ENCODE measurements around the gene TF. TPM values are rescaled to one million over a fixed set of nuclear protein-coding genes. Genes with fewer than 3 reads are reported as not detected.

The TF gene
- total RNA-seq, 2 experiments from 2014 or later: 0.15 to 0.25 TPM

DNA sequence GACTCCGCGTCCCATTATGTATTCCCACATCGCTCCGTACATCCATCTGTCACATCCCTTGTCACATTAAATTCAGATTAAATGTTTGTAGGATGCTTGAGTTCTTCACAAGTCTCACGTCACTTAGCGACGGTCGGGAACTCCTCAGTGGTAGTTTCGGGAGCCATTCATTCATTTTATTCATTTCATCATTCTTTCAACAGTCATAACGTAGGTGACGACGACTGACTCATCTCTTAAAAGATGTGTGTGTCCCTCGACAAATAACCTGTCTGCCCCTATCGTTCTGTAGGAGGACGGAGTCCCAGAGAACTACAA lies 59.1 kb downstream of the TF start:
- Histone ChIP-seq H3K79me2 (ENCODE audit: insufficient read depth, low read depth, low read length) (peaks cover 29% of the 10 kb centered on the region), H2AFZ (ENCODE audit: low read length) (peak overlapping the region; percentile 100), H3K27ac (ENCODE audit: low read depth, low read length, poor library complexity, severe bottlenecking) (no peak overlapping the region), H3K9me3 (ENCODE audit: low read length) (no peaks in the 10 kb centered on the region), H3K4me1 (ENCODE audit: insufficient read depth, low read length, poor library complexity, severe bottlenecking) (peaks cover 23% of the 10 kb centered on the region), H3K9me2 (ENCODE audit: insufficient read depth, low read length) (no peaks in the 10 kb centered on the region), H4K20me1 (ENCODE audit: insufficient read depth, low read length) (peaks cover 6% of the 10 kb centered on the region; the same call in 1 of the 2 replicates), H3K4me3 (ENCODE audit: low read depth, low read length, poor library complexity, severe bottlenecking) (peak overlapping the region; percentile 87), H3K36me3 (ENCODE audit: insufficient read depth, low read length) (peaks cover 30% of the 10 kb centered on the region), H3K4me2 (ENCODE audit: low read length) (peak overlapping the region; percentile 98)
- no TSS peak for BruUV-seq (replicated peaks)
- TF ChIP-seq, protein P1, sequence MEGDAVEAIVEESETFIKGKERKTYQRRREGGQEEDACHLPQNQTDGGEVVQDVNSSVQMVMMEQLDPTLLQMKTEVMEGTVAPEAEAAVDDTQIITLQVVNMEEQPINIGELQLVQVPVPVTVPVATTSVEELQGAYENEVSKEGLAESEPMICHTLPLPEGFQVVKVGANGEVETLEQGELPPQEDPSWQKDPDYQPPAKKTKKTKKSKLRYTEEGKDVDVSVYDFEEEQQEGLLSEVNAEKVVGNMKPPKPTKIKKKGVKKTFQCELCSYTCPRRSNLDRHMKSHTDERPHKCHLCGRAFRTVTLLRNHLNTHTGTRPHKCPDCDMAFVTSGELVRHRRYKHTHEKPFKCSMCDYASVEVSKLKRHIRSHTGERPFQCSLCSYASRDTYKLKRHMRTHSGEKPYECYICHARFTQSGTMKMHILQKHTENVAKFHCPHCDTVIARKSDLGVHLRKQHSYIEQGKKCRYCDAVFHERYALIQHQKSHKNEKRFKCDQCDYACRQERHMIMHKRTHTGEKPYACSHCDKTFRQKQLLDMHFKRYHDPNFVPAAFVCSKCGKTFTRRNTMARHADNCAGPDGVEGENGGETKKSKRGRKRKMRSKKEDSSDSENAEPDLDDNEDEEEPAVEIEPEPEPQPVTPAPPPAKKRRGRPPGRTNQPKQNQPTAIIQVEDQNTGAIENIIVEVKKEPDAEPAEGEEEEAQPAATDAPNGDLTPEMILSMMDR (conservative IDR thresholded peaks at IDR 0.05; ENCODE audit: low read length): no peak
- TF ChIP-seq EZH2phosphoT487 (IDR thresholded peaks at IDR 0.05; ENCODE audit: borderline replicate concordance, low read depth, low read length): no peak
- intact Hi-C loops (cut with micrococcal nuclease; ENCODE audit: unreplicated experiment): loop anchor here (5.0 to 10.0 kb wide), 4 partner anchors 231 to 1083 kb away; partner anchors contain the start of genes ANAPC13, CDV3, CEP63 and NPHP3
- no peak for DNase-seq (ENCODE audit: low spot score)
- POLR2A ChIA-PET: no interaction called here
- CTCF ChIA-PET (ENCODE audit: unreplicated experiment): no interaction called here

DNA sequence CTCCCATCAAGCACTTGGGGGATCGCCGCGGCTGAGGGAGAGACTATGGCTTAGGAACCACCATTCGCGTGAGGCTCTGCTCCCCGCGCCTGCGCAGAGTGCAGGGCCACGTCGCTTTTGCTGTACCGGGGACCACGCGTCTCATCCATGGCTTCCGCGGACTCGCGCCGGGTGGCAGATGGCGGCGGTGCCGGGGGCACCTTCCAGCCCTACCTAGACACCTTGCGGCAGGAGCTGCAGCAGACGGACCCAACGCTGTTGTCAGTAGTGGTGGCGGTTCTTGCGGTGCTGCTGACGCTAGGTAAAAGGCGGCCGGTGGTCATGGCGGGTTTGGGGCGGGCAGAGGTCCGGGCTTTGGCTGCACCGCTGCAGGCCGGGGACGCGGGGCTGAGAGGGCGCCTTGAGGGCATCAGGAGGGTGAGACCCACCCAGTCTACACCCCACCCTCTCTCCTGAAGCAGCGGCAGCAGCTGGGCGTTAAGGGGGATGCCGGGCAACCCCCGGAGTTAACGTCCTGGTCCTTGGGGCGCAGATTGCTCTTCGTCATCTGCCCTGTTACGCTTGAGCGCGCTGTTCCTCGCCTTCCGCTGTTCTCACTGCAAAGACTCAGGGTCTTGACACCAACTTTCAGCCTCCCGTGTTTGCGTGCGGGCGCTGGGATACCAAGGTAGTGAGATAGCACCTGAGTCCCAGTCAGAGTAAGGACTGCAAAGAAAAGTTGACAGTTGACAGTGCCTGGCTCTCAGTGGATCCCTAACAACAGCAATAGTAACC lies 59.7 kb downstream of the TF start, which contains the start of gene SRPRB:
Gene SRPRB (plus strand): TSS at position 114 of the 774 bp plus-strand sequence. CDS start 34 bp downstream, at position 148.
- H2AFZ ChIP-seq (ENCODE audit: low read length): peak within 1 kb of the TSS; percentile 100
- no TSS peak for BruUV-seq (replicated peaks)
- peak within 1 kb of the TSS; percentile 87 for H3K4me3 ChIP-seq (ENCODE audit: low read depth, low read length, poor library complexity, severe bottlenecking)
- peaks cover 29% of the 10 kb centered on the region for H3K79me2 ChIP-seq (ENCODE audit: insufficient read depth, low read depth, low read length)
- H3K4me2 ChIP-seq (ENCODE audit: low read length): peak within 1 kb of the TSS; percentile 98
- H3K4me1 ChIP-seq (ENCODE audit: insufficient read depth, low read length, poor library complexity, severe bottlenecking): peaks cover 23% of the 10 kb centered on the region
- peak; percentile 96 for DNase-seq (ENCODE audit: low spot score)
- H3K36me3 ChIP-seq (ENCODE audit: insufficient read depth, low read length): peaks cover 36% of the 10 kb centered on the region
- ChIA-PET CTCF (ENCODE audit: unreplicated experiment) (no interaction called here), POLR2A (interaction anchor here (0.6 kb wide), 1 partner anchor 201 kb away, joined by 3 read pairs; no protein-coding TSS in a partner anchor)
- intact Hi-C loops (cut with micrococcal nuclease; ENCODE audit: unreplicated experiment): loop anchor here (2.0 to 10.0 kb wide), 5 partner anchors 143 to 1084 kb away; partner anchors contain the start of genes ANAPC13, CDV3, CEP63 and NPHP3
- H3K27ac ChIP-seq (ENCODE audit: low read depth, low read length, poor library complexity, severe bottlenecking): peak within 1 kb of the TSS; percentile 28
- no peaks in the 10 kb centered on the region for H3K9me2 ChIP-seq (ENCODE audit: insufficient read depth, low read length)
- H3K9me3 ChIP-seq (ENCODE audit: low read length): no peaks in the 10 kb centered on the region
- TF ChIP-seq, protein P1 (conservative IDR thresholded peaks at IDR 0.05; ENCODE audit: low read length): no peak
- H4K20me1 ChIP-seq (ENCODE audit: insufficient read depth, low read length): peaks cover 6% of the 10 kb centered on the region; the same call in 1 of the 2 replicates

DNA sequence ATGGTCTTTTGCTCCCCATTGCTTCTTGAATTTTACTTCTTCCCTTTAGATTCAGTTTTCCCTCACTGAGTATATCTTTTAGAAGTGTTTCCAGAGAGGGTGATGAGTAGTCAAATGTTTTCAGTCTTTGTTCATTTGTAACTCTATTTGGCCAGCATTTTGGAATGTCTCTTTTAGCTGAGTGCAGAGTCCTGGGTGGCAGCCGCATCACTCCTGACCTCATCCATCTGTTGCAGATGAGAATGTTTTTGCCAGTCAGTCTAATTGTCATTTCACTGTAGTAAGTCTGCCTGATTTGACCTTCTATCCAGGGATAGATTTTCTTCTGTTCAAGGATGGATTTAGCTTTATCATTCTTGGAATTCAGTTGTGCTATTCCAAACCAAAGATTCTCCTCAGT lies 66.7 kb downstream of the TF start:
- H3K36me3 ChIP-seq (ENCODE audit: insufficient read depth, low read length): peaks cover 94% of the 10 kb centered on the region
- BruUV-seq (replicated peaks): no TSS peak
- H2AFZ ChIP-seq (ENCODE audit: low read length): no peak overlapping the region
- no peak overlapping the region for H3K27ac ChIP-seq (ENCODE audit: low read depth, low read length, poor library complexity, severe bottlenecking)
- no peaks in the 10 kb centered on the region for H3K9me3 ChIP-seq (ENCODE audit: low read length)
- intact Hi-C loops (cut with micrococcal nuclease; ENCODE audit: unreplicated experiment): no loop called here
- no peak overlapping the region for H3K4me3 ChIP-seq (ENCODE audit: low read depth, low read length, poor library complexity, severe bottlenecking)
- H3K4me1 ChIP-seq (ENCODE audit: insufficient read depth, low read length, poor library complexity, severe bottlenecking): no peaks in the 10 kb centered on the region
- peaks cover 10% of the 10 kb centered on the region; the same call in 1 of the 2 replicates for H3K79me2 ChIP-seq (ENCODE audit: insufficient read depth, low read depth, low read length)
- TF ChIP-seq, protein P1 (conservative IDR thresholded peaks at IDR 0.05; ENCODE audit: low read length): no peak
- TF ChIP-seq EZH2phosphoT487 (IDR thresholded peaks at IDR 0.05; ENCODE audit: borderline replicate concordance, low read depth, low read length): no peak
- no peaks in the 10 kb centered on the region for H3K9me2 ChIP-seq (ENCODE audit: insufficient read depth, low read length)
- DNase-seq (ENCODE audit: low spot score): no peak
- no peak overlapping the region for H3K4me2 ChIP-seq (ENCODE audit: low read length)
- ChIA-PET CTCF (ENCODE audit: unreplicated experiment) (interaction anchor here (0.6 kb wide), 1 partner anchor 481 kb away, joined by 3 read pairs; no protein-coding TSS in a partner anchor), POLR2A (interaction anchor here (0.7 kb wide), 1 partner anchor 22 kb away, joined by 3 read pairs; no protein-coding TSS in a partner anchor)
- H4K20me1 ChIP-seq (ENCODE audit: insufficient read depth, low read length): no peaks in the 10 kb centered on the region
